ENCODE measurements around the gene RFC3.

GRCh38 chr13:33775339-33776108 is 42.4 kb upstream of the RFC3 start:
- TF ChIP-seq CTCF (IDR thresholded peaks at IDR 0.05) (no peak), POLR2AphosphoS5 (IDR thresholded peaks at IDR 0.05) (no peak), POLR2A (IDR thresholded peaks at IDR 0.05; ENCODE audit: low read depth) (no peak), EP300 (IDR thresholded peaks at IDR 0.05) (no peak)

Data from esophagus muscularis mucosa (tissue), 4 donors.